HCT116 (cell line): ENCODE results near the gene INTS1. TPM values are rescaled to one million over a fixed set of nuclear protein-coding genes. Genes with fewer than 3 reads are reported as not detected.
"Not testable (repeated sequence)": the region's sequence is repeated elsewhere in the genome, so short reads cannot be mapped to it uniquely, and the experiment has no call there.

Experiments
- ATAC-seq: fragments of 200-7000 bp; cut with Tn5 transposase; 2 replicates; pipeline ENCODE4 v1.9.1; 2020; ENCODE audit warnings: mild to moderate bottlenecking, moderate library complexity
- BruUV-seq: library from RNA; stranded (reverse); fragments of 400-500 nt; replicated peaks from 2 replicates; lab custom pipeline; 2021; lab: Mats Ljungman, UMichigan
- CTCF ChIA-PET: fragments of 300-600 bp; sonication (Branson Sonifier 250); formaldehyde crosslinking; loops from one replicate; lab custom pipeline; 2021; ENCODE audit warnings: antibody characterized with exemption; lab: Charles Lee
- POLR2A ChIA-PET: fragments of 300-600, 350-600 bp; sonication (Branson Sonifier 250); formaldehyde crosslinking; loops from one replicate; lab custom pipeline; 2021; ENCODE audit warnings: antibody characterized with exemption; lab: Charles Lee
- RAD21 ChIA-PET, 2 experiments: fragments of 300-600 bp; sonication (Branson Sonifier 250); formaldehyde crosslinking; loops; one replicate each; lab custom pipeline; 2023; ENCODE audit warnings: low total read pairs in 2 of 2; ENCODE audit not compliant: uncharacterized antibody in 2 of 2, unreplicated experiment in 2 of 2, low non-redundant PET in 1 of 2; lab: Charles Lee
- DNase-seq: peaks from one replicate; pipeline ENCODE4 v3.0.0-alpha.2; 2010; ENCODE audit warnings: low read depth, low spot score
- H2AFZ ChIP-seq: fragments of 200-600 bp; shearing (Covaris generic), sonication (generic); 2 replicates; pipeline ENCODE4 v1.6.1; 2017; ENCODE audit warnings: low read depth, mixed run types, mixed read lengths, antibody characterized with exemption, low read length; ENCODE audit not compliant: poor library complexity, severe bottlenecking
- H3K27ac ChIP-seq: 2 replicates; pipeline ENCODE4 v1.5.1; 2012; ENCODE audit warnings: low read depth, low read length
- H3K27me3 ChIP-seq: fragments of 200-600 bp; sonication (generic); 2 replicates; pipeline ENCODE4 v1.6.1; 2016; ENCODE audit warnings: mixed run types, low read length, mixed read lengths; ENCODE audit not compliant: insufficient read depth
- H3K36me3 ChIP-seq, 2 experiments: fragments of 200-500 bp in 1 of 2; fragments of 200-600 bp in 1 of 2; sonication (Bioruptor generic) in 1 of 2; sonication (generic) in 1 of 2; 2 replicates each; pipeline versions ENCODE4 v1.5.1 to v1.6.1; 2014 to 2016; ENCODE audit warnings: low read length in 2 of 2, inconsistent platforms in 1 of 2, mixed read lengths in 1 of 2, mixed run types in 1 of 2; ENCODE audit not compliant: insufficient read depth in 2 of 2, control insufficient read depth in 1 of 2
- H3K4me1 ChIP-seq, 2 experiments: fragments of 200-600 bp in 1 of 2; sonication (generic) in 1 of 2; 2 replicates each; pipeline versions ENCODE4 v1.5.1 to v1.6.1; 2012 to 2017; ENCODE audit warnings: low read length in 2 of 2, inconsistent platforms in 1 of 2, mild to moderate bottlenecking in 1 of 2, mixed read lengths in 1 of 2, mixed run types in 1 of 2, moderate library complexity in 1 of 2; ENCODE audit not compliant: insufficient read depth in 2 of 2, control insufficient read depth in 1 of 2
- H3K4me2 ChIP-seq: fragments of 200-600 bp; sonication (generic); 2 replicates; pipeline ENCODE4 v1.6.1; 2017; ENCODE audit warnings: mixed run types, low read length, mixed read lengths
- H3K4me3 ChIP-seq, 2 experiments: fragments of 200-600 bp in 1 of 2; sonication (generic) in 1 of 2; replicated peaks in 1 of 2; 2 replicates each; pipeline ENCODE4 v1.5.1; 2011 to 2016; ENCODE audit warnings: low read length in 2 of 2, control low read depth in 1 of 2, low read depth in 1 of 2, mild to moderate bottlenecking in 1 of 2, mixed read lengths in 1 of 2, mixed run types in 1 of 2
- H3K79me2 ChIP-seq: fragments of 200-600 bp; sonication (generic); 2 replicates; pipeline ENCODE4 v1.6.1; 2017; ENCODE audit warnings: mild to moderate bottlenecking, mixed run types, low read length, moderate library complexity, mixed read lengths; ENCODE audit not compliant: insufficient read depth
- H3K9ac ChIP-seq: fragments of 200-600 bp; sonication (generic); 2 replicates; pipeline ENCODE4 v1.6.1; 2016; ENCODE audit warnings: low read length, mixed read lengths
- H3K9me2 ChIP-seq: fragments of 200-600 bp; sonication (generic), shearing (Covaris generic); 2 replicates; pipeline ENCODE4 v1.6.1; 2017; ENCODE audit warnings: mixed run types, mild to moderate bottlenecking, moderate library complexity; ENCODE audit not compliant: insufficient read depth
- H3K9me3 ChIP-seq, 2 experiments: fragments of 200-500 bp in 1 of 2; fragments of 200-600 bp in 1 of 2; sonication (Bioruptor generic) in 1 of 2; sonication (generic) in 1 of 2; 2 replicates each; pipeline ENCODE4 v1.6.1; 2014 to 2017; ENCODE audit warnings: low read length in 2 of 2, mixed read lengths in 2 of 2, inconsistent platforms in 1 of 2, low read depth in 1 of 2, mild to moderate bottlenecking in 1 of 2, mixed run types in 1 of 2, moderate library complexity in 1 of 2; ENCODE audit not compliant: control insufficient read depth in 1 of 2, insufficient read depth in 1 of 2
- H4K20me1 ChIP-seq: fragments of 200-600 bp; sonication (generic), shearing (Covaris generic); 2 replicates; pipeline ENCODE4 v1.6.1; 2017; ENCODE audit warnings: mixed run types, mild to moderate bottlenecking, moderate library complexity; ENCODE audit not compliant: insufficient read depth
- ELF1 ChIP-seq: IDR thresholded peaks from 2 replicates; pipeline ENCODE4 v1.6.1; 2012; ENCODE audit warnings: low read depth, borderline replicate concordance
- JUND ChIP-seq: IDR thresholded peaks from 2 replicates; pipeline ENCODE4 v1.6.1; 2012
- RAD21 ChIP-seq: IDR thresholded peaks from 2 replicates; pipeline ENCODE4 v1.6.1; 2012; ENCODE audit warnings: low read depth, mild to moderate bottlenecking
- SIN3A ChIP-seq: IDR thresholded peaks from 2 replicates; pipeline ENCODE4 v1.6.1; 2012; ENCODE audit warnings: low read depth
- ZBTB33 ChIP-seq: IDR thresholded peaks from 2 replicates; pipeline ENCODE4 v1.6.1; 2011; ENCODE audit warnings: mild to moderate bottlenecking, low read length, moderate library complexity; ENCODE audit not compliant: insufficient replicate concordance; ENCODE audit errors: extremely low read depth
- ZFX ChIP-seq: fragments of 450-650 bp; IDR thresholded peaks from 2 replicates; pipeline ENCODE4 v1.6.1; 2017
- intact Hi-C: fragments of 100-400 bp; cut with micrococcal nuclease; formaldehyde crosslinking; loops from 2 replicates; pipeline ENCODE4 v1.10.0; 2022
- total RNA-seq: library from RNA; stranded (reverse); gene quantifications from one replicate; pipeline ENCODE4 v1.2.1, GENCODE V29; 2021; ENCODE audit not compliant: unreplicated experiment
- TF ChIP-seq, protein P1 (sequence below): IDR thresholded peaks from 2 replicates; pipeline ENCODE4 v1.6.1; 2012

Gene INTS1
- total RNA-seq, 1 experiment from 2014 or later = 167 TPM

GRCh38 chr7:1444214-1444924, 59.8 kb downstream of the INTS1 start:
- no peak for TF ChIP-seq ZFX
- no peak for TF ChIP-seq RAD21
- no peak for TF ChIP-seq SIN3A
- no peak for TF ChIP-seq JUND
- TF ChIP-seq ELF1 = no peak
- TF ChIP-seq, protein P1, sequence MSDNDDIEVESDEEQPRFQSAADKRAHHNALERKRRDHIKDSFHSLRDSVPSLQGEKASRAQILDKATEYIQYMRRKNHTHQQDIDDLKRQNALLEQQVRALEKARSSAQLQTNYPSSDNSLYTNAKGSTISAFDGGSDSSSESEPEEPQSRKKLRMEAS = no peak
- no peak for TF ChIP-seq ZBTB33
- no peaks in the 10 kb centered on the region for H4K20me1 ChIP-seq
- BruUV-seq = no TSS peak
- H3K36me3 ChIP-seq = peaks cover 0 to 6% of the 10 kb centered on the region in 2 experiments; a peak in 2 of 4 replicates
- no peaks in the 10 kb centered on the region for H3K79me2 ChIP-seq
- H3K27ac ChIP-seq = no peak overlapping the region
- no peak overlapping the region for H2AFZ ChIP-seq
- H3K4me1 ChIP-seq = peaks cover 0 to 3% of the 10 kb centered on the region in 2 experiments; a peak in 2 of 4 replicates
- ATAC-seq = no peak
- ChIA-PET CTCF (no interaction called here), POLR2A (no interaction called here), RAD21 (no interaction called here)
- DNase-seq = no peak
- intact Hi-C loops = no loop called here
- no peaks in the 10 kb centered on the region for H3K27me3 ChIP-seq
- H3K9ac ChIP-seq = no peak overlapping the region
- no peak overlapping the region for H3K4me2 ChIP-seq
- no peak overlapping the region for H3K4me3 ChIP-seq
- H3K9me2 ChIP-seq = no peaks in the 10 kb centered on the region
- H3K9me3 ChIP-seq = no peaks in the 10 kb centered on the region

DNA sequence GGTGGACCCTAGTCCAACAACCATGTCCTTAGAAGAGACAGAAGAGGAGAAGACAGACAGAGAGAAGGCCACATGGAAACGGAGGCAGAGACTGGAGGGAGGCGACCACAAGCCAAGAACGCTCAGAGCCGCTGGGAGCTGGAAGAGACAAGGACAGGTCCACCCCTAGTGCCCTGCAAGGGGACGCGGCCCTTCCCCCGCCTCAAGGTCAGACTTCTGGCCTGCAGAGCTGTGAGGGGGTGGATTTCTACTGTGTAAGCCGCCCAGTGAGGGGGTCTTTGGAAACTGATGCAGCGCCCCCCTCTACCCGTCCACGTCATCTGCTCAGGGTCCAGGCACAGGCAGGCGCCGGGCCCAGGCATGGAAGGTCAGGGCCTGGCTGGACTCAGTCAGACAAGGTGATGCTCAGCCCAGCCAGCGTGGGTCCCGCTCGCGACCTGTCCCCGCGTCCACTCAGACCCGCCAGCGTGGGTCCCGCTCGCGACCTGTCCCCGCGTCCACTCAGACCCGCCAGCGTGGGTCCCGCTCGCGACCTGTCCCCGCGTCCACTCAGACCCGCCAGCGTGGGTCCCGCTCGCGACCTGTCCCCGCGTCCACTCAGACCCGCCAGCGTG, 60.5 kb downstream of the INTS1 start:
- H3K4me1 ChIP-seq, H3K4me2 ChIP-seq, H3K4me3 ChIP-seq, H3K9me2 ChIP-seq, RAD21 ChIA-PET, BruUV-seq, H2AFZ ChIP-seq, DNase-seq, H3K9me3 ChIP-seq, ATAC-seq, intact Hi-C loops, H3K36me3 ChIP-seq, H3K27ac ChIP-seq, H3K79me2 ChIP-seq, H3K27me3 ChIP-seq, H4K20me1 ChIP-seq, H3K9ac ChIP-seq, POLR2A ChIA-PET, CTCF ChIA-PET: not testable (repeated sequence)
